A549 (cell line): ENCODE measurements around the gene AFG1L. TPM values are rescaled to one million over a fixed set of nuclear protein-coding genes. Genes with fewer than 3 reads are reported as not detected.

Experiments used
- ATAC-seq, 2 experiments: fragments of 200-7000 bp in 1 of 2; fragments of >200 bp in 1 of 2; cut with Nextera tagmentation in 1 of 2; cut with Tn5 transposase in 1 of 2; 3 replicates each; pipeline versions ENCODE4 v1.8.0 to v1.9.1; 2018 to 2020; ENCODE audit warnings: mild to moderate bottlenecking in 1 of 2, moderate library complexity in 1 of 2
- CTCF ChIA-PET: fragments of 300-600 bp; sonication (Branson Sonifier 250); formaldehyde crosslinking; extraction: SDS; loops from one replicate; lab custom pipeline; 2021; ENCODE audit warnings: antibody characterized with exemption, inconsistent platforms; lab: Yijun Ruan, JAX
- POLR2A ChIA-PET: fragments of 350-600 bp; formaldehyde crosslinking; extraction: SDS; loops from one replicate; lab custom pipeline; 2021; ENCODE audit warnings: antibody characterized with exemption, inconsistent platforms; lab: Yijun Ruan, JAX
- DNase-seq, 2 experiments: peaks; one replicate each; pipeline versions ENCODE4 v3.0.0 to v3.0.0-alpha.2; 2011 to 2016; ENCODE audit warnings: low read depth in 1 of 2, low spot score in 1 of 2
- FAIRE-seq: peaks from 2 replicates; lab custom pipeline; 2011; peaks lifted over from hg19 to GRCh38; lab: Jason Lieb, UNC
- H3K27ac ChIP-seq, 2 experiments: fragments of >200 bp; sonication (Bioruptor Twin); formaldehyde crosslinking; 3 replicates each; pipeline ENCODE4 v1.5.1; 2016 to 2017
- H3K4me1 ChIP-seq: fragments of >200 bp; sonication (Bioruptor Twin); formaldehyde crosslinking; 3 replicates; pipeline ENCODE4 v1.6.1; 2016
- H3K4me2 ChIP-seq: fragments of >200 bp; sonication (Bioruptor Twin); formaldehyde crosslinking; 3 replicates; pipeline ENCODE4 v1.6.1; 2016
- H3K4me3 ChIP-seq: fragments of >200 bp; sonication (Bioruptor Twin); formaldehyde crosslinking; 3 replicates; pipeline ENCODE4 v1.5.1; 2016
- H3K9me3 ChIP-seq: fragments of >200 bp; sonication (Bioruptor Twin); formaldehyde crosslinking; 3 replicates; pipeline ENCODE4 v1.6.1; 2016
- BHLHE40 ChIP-seq: IDR thresholded peaks from 2 replicates; pipeline ENCODE4 v1.6.1; 2012; ENCODE audit warnings: low read depth, low read length, inconsistent platforms
- CBX2 ChIP-seq: fragments of 200-600 bp; sonication (generic); IDR thresholded peaks from 2 replicates; pipeline ENCODE4 v1.6.1; 2016; ENCODE audit warnings: low read depth, mild to moderate bottlenecking, borderline replicate concordance
- CBX8 ChIP-seq: fragments of 200-600 bp; sonication (generic); IDR thresholded peaks from 2 replicates; pipeline ENCODE4 v1.6.1; 2016
- CHD4 ChIP-seq: fragments of 200-600 bp; sonication (generic); IDR thresholded peaks from 2 replicates; pipeline ENCODE4 v1.6.1; 2016; ENCODE audit warnings: antibody characterized with exemption, mild to moderate bottlenecking, borderline replicate concordance
- EHF ChIP-seq: fragments of 250-450 bp; sonication (Bioruptor Pico); IDR thresholded peaks from 2 replicates; pipeline ENCODE4 v1.5.0; 2020; ENCODE audit warnings: mild to moderate bottlenecking
- EHMT2 ChIP-seq: fragments of 200-600 bp; sonication (generic); IDR thresholded peaks from 2 replicates; pipeline ENCODE4 v1.6.1; 2016; ENCODE audit warnings: antibody characterized with exemption, low read depth, mild to moderate bottlenecking, moderate library complexity
- ELK1 ChIP-seq: fragments of 150-350 bp; IDR thresholded peaks from 2 replicates; pipeline ENCODE4 v1.6.1; 2014; ENCODE audit warnings: low read depth, mild to moderate bottlenecking, low read length
- EP300 ChIP-seq, 2 experiments: fragments of >200 bp; sonication (Bioruptor Twin); formaldehyde crosslinking; IDR thresholded peaks; 2 replicates in 1 of 2; 3 replicates in 1 of 2; pipeline ENCODE4 v1.6.1; 2016 to 2017
- ESRRA ChIP-seq: fragments of 150-350 bp; IDR thresholded peaks from 2 replicates; pipeline ENCODE4 v1.6.1; 2014; ENCODE audit warnings: mild to moderate bottlenecking, low read length, borderline replicate concordance
- FOSL2 ChIP-seq, 2 experiments: fragments of 450-650 bp in 1 of 2; fragments of >200 bp in 1 of 2; sonication (Bioruptor Twin) in 1 of 2; formaldehyde crosslinking; IDR thresholded peaks; 2 replicates each; pipeline versions ENCODE4 v1.5.0 to v1.6.1; 2016 to 2020; ENCODE audit warnings: mild to moderate bottlenecking in 1 of 2, moderate library complexity in 1 of 2
- HES2 ChIP-seq: fragments of >200 bp; sonication (Bioruptor Twin); formaldehyde crosslinking; IDR thresholded peaks from 2 replicates; pipeline ENCODE4 v1.6.1; 2016
- HOXB5 ChIP-seq: fragments of 250-450 bp; sonication (Bioruptor Pico); IDR thresholded peaks from 2 replicates; pipeline ENCODE4 v1.5.0; 2020; ENCODE audit warnings: mild to moderate bottlenecking, moderate library complexity
- JUN ChIP-seq, 2 experiments: fragments of >200 bp; sonication (Bioruptor Twin); formaldehyde crosslinking; IDR thresholded peaks; 2 replicates in 1 of 2; 3 replicates in 1 of 2; pipeline ENCODE4 v1.6.1; 2016 to 2017
- JUNB ChIP-seq: fragments of >200 bp; sonication (Bioruptor Twin); formaldehyde crosslinking; IDR thresholded peaks from 2 replicates; pipeline ENCODE4 v1.6.1; 2016
- MAX ChIP-seq: IDR thresholded peaks from 2 replicates; pipeline ENCODE4 v1.6.1; 2012
- MAZ ChIP-seq: fragments of 150-350 bp; IDR thresholded peaks from 2 replicates; pipeline ENCODE4 v1.6.1; 2014; ENCODE audit warnings: antibody characterized with exemption, low read depth, low read length, borderline replicate concordance
- MYC ChIP-seq: IDR thresholded peaks from 2 replicates; pipeline ENCODE4 v1.6.1; 2012; ENCODE audit warnings: mild to moderate bottlenecking, inconsistent platforms, low read length, improper control_type of control experiment, borderline replicate concordance
- NFE2L2 ChIP-seq: fragments of 150-350 bp; conservative IDR thresholded peaks from 2 replicates; pipeline ENCODE4 v1.6.1; 2014; ENCODE audit warnings: low read length
- NPAS2 ChIP-seq: fragments of 250-450 bp; sonication (Bioruptor Pico); IDR thresholded peaks from 2 replicates; pipeline ENCODE4 v1.8.0; 2022; ENCODE audit warnings: mild to moderate bottlenecking, moderate library complexity, borderline replicate concordance
- POLR2A ChIP-seq: IDR thresholded peaks from 2 replicates; pipeline ENCODE4 v1.6.1; 2012; ENCODE audit warnings: mild to moderate bottlenecking, low read length
- RAD21 ChIP-seq, 2 experiments: fragments of >200 bp in 1 of 2; sonication (Bioruptor Twin) in 1 of 2; formaldehyde crosslinking in 1 of 2; IDR thresholded peaks in 1 of 2; conservative IDR thresholded peaks in 1 of 2; 2 replicates in 1 of 2; 3 replicates in 1 of 2; pipeline ENCODE4 v1.6.1; 2012 to 2018; ENCODE audit warnings: inconsistent platforms in 1 of 2
- RFX5 ChIP-seq: fragments of 450-650 bp; IDR thresholded peaks from 2 replicates; pipeline ENCODE4 v1.7.1; 2014; ENCODE audit warnings: antibody characterized with exemption, mild to moderate bottlenecking, moderate library complexity
- RNF2 ChIP-seq: fragments of 200-600 bp; sonication (generic); IDR thresholded peaks from 2 replicates; pipeline ENCODE4 v1.6.1; 2016; ENCODE audit warnings: low read depth, mild to moderate bottlenecking, antibody characterized with exemption, moderate library complexity, borderline replicate concordance
- SMC3 ChIP-seq: fragments of >200 bp; sonication (Bioruptor Twin); formaldehyde crosslinking; IDR thresholded peaks from 3 replicates; pipeline ENCODE4 v1.6.1; 2018; ENCODE audit warnings: inconsistent platforms
- SREBF2 ChIP-seq: fragments of 450-650 bp; IDR thresholded peaks from 2 replicates; pipeline ENCODE4 v1.6.1; 2014; ENCODE audit warnings: mild to moderate bottlenecking, moderate library complexity
- TFCP2L1 ChIP-seq: fragments of 250-450 bp; sonication (Bioruptor Pico); IDR thresholded peaks from 2 replicates; pipeline ENCODE4 v1.5.0; 2021; ENCODE audit warnings: mild to moderate bottlenecking
- TP53 ChIP-seq: fragments of 250-450 bp; sonication (Bioruptor Pico); IDR thresholded peaks from 2 replicates; pipeline ENCODE4 v1.5.0; 2021; ENCODE audit warnings: mild to moderate bottlenecking, moderate library complexity
- ZC3H11A ChIP-seq: fragments of 450-650 bp; IDR thresholded peaks from 2 replicates; pipeline ENCODE4 v1.6.1; 2014; ENCODE audit warnings: antibody characterized with exemption, mild to moderate bottlenecking
- ZFP36 ChIP-seq: fragments of 450-650 bp; IDR thresholded peaks from 2 replicates; pipeline ENCODE4 v1.6.1; 2014; ENCODE audit warnings: borderline replicate concordance; ENCODE audit not compliant: partially characterized antibody
- WGBS: methylation state at CpG from one replicate; pipeline ENCODE4 v1.1.6; 2017; ENCODE audit errors: missing lambda C conversion rate; 5-methylcytosine and 5-hydroxymethylcytosine counted together
- polyA plus RNA-seq, 4 experiments: library from polyadenylated mRNA; depleted of rRNA in 3 of 4; stranded (reverse); fragments of >200 nt; fragmentation: RNase III in 1 of 4; extraction: RNeasy Plus Mini Kit Qiagen cat#74134 plus additional on column Dnase treatment in 1 of 4; gene quantifications; 2 replicates in 3 of 4; 3 replicates in 1 of 4; pipeline ENCODE4 v1.2.3, GENCODE V29; 2011 to 2017
- TF ChIP-seq, protein P1 (sequence below): fragments of 450-650 bp; IDR thresholded peaks from 2 replicates; pipeline ENCODE4 v1.6.1; 2014; ENCODE audit warnings: antibody characterized with exemption
- TF ChIP-seq, protein P2 (sequence below): fragments of >200 bp; sonication (Bioruptor Twin); formaldehyde crosslinking; IDR thresholded peaks from 3 replicates; pipeline ENCODE4 v1.6.1; 2016

Gene AFG1L
- polyA plus RNA-seq, 2 of the 4 experiments (the other 2 are of a cell fraction): 1.3 to 2.3 TPM

DNA sequence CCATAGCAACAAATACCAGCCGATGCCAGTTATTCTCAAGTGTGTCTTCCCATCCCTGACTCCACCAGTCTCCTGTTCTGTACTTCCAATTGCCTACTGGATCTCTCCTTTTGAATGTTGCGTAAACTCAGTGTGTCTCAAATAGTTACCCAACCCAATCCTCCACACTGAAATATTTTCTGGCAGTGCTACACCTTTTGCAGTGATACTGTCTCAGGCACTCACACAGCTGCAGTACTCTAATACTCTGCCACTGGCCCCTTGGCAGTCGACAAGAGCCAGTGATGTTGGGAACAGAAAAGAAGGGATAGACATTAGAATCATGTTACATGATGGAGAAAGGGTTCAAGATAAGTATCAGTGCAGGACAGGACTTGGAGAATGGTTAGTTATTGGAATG is 234.0 kb downstream of the AFG1L start (continued):
- TF ChIP-seq, protein P1, sequence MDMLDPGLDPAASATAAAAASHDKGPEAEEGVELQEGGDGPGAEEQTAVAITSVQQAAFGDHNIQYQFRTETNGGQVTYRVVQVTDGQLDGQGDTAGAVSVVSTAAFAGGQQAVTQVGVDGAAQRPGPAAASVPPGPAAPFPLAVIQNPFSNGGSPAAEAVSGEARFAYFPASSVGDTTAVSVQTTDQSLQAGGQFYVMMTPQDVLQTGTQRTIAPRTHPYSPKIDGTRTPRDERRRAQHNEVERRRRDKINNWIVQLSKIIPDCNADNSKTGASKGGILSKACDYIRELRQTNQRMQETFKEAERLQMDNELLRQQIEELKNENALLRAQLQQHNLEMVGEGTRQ: no peak
- no peak for TF ChIP-seq SMC3
- no peak for TF ChIP-seq JUNB
- TF ChIP-seq EHF (CRISPR knock-in tag): no peak
- no peak for TF ChIP-seq ELK1
- TF ChIP-seq RFX5: no peak
- no peak for TF ChIP-seq CBX8
- TF ChIP-seq HOXB5 (CRISPR knock-in tag): no peak
- no peak for TF ChIP-seq MYC
- no peak for TF ChIP-seq ZFP36
- no peak for TF ChIP-seq SREBF2
- TF ChIP-seq, all 56 proteins: peak for 0

- Histone ChIP-seq H3K27ac (no peak overlapping the region), H3K4me1 (no peaks in the 10 kb centered on the region), H3K4me3 (no peak overlapping the region), H3K9me3 (no peaks in the 10 kb centered on the region), H3K4me2 (no peak overlapping the region)
- CTCF ChIA-PET: interaction anchor here (1.3 to 3.1 kb wide), 2 partner anchors 11 to 13 kb away, joined by 5 to 12 read pairs; no protein-coding TSS in a partner anchor
- FAIRE-seq (no peak), DNase-seq (no peak), ATAC-seq (no peak)
- TF ChIP-seq ZFP36 (no peak), POLR2A (no peak), CHD4 (no peak), NPAS2 (CRISPR knock-in tag) (no peak), BHLHE40 (no peak), EP300 (IDR thresholded peaks at IDR 0.05) (no peak), MAZ (no peak), ZC3H11A (no peak), RNF2 (no peak), ELK1 (no peak), TFCP2L1 (CRISPR knock-in tag) (no peak), JUN (IDR thresholded peaks at IDR 0.05) (no peak), NFE2L2 (no peak), RAD21 (conservative IDR thresholded peaks at IDR 0.05 in 1 of 2, IDR thresholded peaks at IDR 0.05 in 1 of 2) (no peak)
- WGBS: 87% methylated on average over 1 of the region's 1 CpG
- POLR2A ChIA-PET: no interaction called here
Measured at GRCh38 chr6:108531332-108531731, 236.5 kb downstream of the AFG1L start.

DNA sequence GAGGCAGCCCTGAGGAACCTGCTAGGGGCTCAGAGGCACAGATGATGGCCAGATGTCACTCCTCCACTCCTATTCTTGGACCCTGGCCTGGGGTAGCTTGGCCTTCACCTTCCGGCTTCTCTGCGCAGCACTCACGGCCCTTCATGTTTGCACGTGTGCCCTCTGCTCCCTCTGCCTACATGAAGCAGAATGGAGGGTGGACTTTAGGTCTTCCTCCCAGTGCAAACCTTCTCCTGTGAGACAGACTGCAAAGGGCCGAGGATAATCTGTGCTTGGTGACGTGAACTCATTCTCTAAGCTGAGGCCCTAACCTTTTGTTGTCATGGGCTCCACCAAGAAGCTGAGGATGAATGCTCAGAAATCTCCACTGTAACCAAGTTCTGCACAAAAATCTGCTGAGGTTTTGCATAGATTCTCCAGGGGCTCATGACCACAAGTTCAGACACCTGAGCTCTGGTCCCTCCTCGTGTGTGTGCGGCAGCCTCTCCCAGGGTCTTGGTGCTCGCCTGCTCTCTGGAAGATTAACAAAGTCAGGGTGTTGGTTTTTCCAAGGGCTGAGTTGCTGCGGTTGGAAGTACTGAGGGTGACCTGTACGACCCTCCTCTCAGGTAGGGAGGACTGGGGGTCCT is 240.4 kb downstream of the AFG1L start:
- ChIA-PET POLR2A (interaction anchor here (0.7 kb wide), 1 partner anchor 540 kb away, joined by 7 read pairs; no protein-coding TSS in a partner anchor), CTCF (interaction anchor here (1.0 to 1.4 kb wide), 4 partner anchors 9 to 555 kb away, joined by 3 to 5 read pairs (median 4); no protein-coding TSS in a partner anchor)
- FAIRE-seq (no peak), DNase-seq (no peak), ATAC-seq (no peak)
- 77% methylated on average over 11 of the region's 11 CpGs for WGBS
- Histone ChIP-seq H3K4me3 (no peak overlapping the region), H3K4me2 (no peak overlapping the region), H3K4me1 (no peaks in the 10 kb centered on the region), H3K27ac (no peak overlapping the region), H3K9me3 (0 out of 3 replicates have a peak, but pooled peaks cover 3% of the 10 kb centered on the region)
- no peak for TF ChIP-seq MAX
- TF ChIP-seq ESRRA: no peak
- no peak for TF ChIP-seq FOSL2 (IDR thresholded peaks at IDR 0.05)
- no peak for TF ChIP-seq FOSL2 (CRISPR knock-in tag; IDR thresholded peaks at IDR 0.05)
- TF ChIP-seq, protein P2, sequence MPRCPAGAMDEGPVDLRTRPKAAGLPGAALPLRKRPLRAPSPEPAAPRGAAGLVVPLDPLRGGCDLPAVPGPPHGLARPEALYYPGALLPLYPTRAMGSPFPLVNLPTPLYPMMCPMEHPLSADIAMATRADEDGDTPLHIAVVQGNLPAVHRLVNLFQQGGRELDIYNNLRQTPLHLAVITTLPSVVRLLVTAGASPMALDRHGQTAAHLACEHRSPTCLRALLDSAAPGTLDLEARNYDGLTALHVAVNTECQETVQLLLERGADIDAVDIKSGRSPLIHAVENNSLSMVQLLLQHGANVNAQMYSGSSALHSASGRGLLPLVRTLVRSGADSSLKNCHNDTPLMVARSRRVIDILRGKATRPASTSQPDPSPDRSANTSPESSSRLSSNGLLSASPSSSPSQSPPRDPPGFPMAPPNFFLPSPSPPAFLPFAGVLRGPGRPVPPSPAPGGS: no peak
- TF ChIP-seq RAD21 (conservative IDR thresholded peaks at IDR 0.05 in 1 of 2, IDR thresholded peaks at IDR 0.05 in 1 of 2): no peak
- no peak for TF ChIP-seq NFE2L2
- no peak for TF ChIP-seq CBX2
- TF ChIP-seq EHMT2: no peak
- no peak for TF ChIP-seq CHD4
- TF ChIP-seq ZC3H11A: no peak
- TF ChIP-seq TP53 (CRISPR knock-in tag): no peak
- TF ChIP-seq HES2: no peak
